Renal cortex interstitium (tissue), 15 donors: Measurements from ENCODE around the gene CYP3A5. TPM values are rescaled to one million over a fixed set of nuclear protein-coding genes. Genes with fewer than 3 reads are reported as not detected.
A peak's percentile ranks its signal among the peaks of the same experiment; 100 is the strongest.
"Not testable (repeated sequence)": the region's sequence is repeated elsewhere in the genome, so short reads cannot be mapped to it uniquely, and the experiment has no call there.

ENCODE experiments used
- DNase-seq, 11 donors: peaks; one replicate each; pipeline ENCODE4 v3.0.0-alpha.2; 2013; ENCODE audit warnings: low read depth in 9 of 11, low spot score in 4 of 11; ENCODE audit errors: extremely low read depth in 1 of 11
- long read RNA-seq, 16 experiments: transcript quantifications; one replicate each; lab custom pipeline, GENCODE V29; 2026
- polyA plus RNA-seq, 3 donors: library from polyadenylated mRNA; unstranded; fragments of 120-200 nt; gene quantifications; one replicate each; pipeline ENCODE4 v1.2.1, GENCODE V29; 2013; ENCODE audit not compliant: insufficient read length in 3 of 3

Gene CYP3A5
- polyA plus RNA-seq, result 1 to 10 TPM; 1.6 to 2.5 (median 2.1) TPM
- long read RNA-seq, donor 1, result 0 reads
- long read RNA-seq, donor 2, result 0 reads
- long read RNA-seq, donor 3, result 0 reads
- long read RNA-seq, donor 4, partial matches to known transcripts, result 0 of 1 reads
- long read RNA-seq, donor 4, other reads (novel, unspliced or antisense), result 0 of 1 reads
- long read RNA-seq, donor 5, result 0 reads
- long read RNA-seq, donor 6, result 0 reads
- long read RNA-seq, donor 7, result 0 reads
- long read RNA-seq, donor 8, result 0 reads
- long read RNA-seq, donor 9, result 0 reads
- long read RNA-seq, donor 10, result 0 reads
- long read RNA-seq, donor 11, result 0 reads
- long read RNA-seq, donor 12, partial matches to known transcripts, result 0 of 1 reads
- long read RNA-seq, donor 12, other reads (novel, unspliced or antisense), result 0 of 1 reads
- long read RNA-seq, donor 13, result 0 reads
- long read RNA-seq, donor 14, result 0 reads
- long read RNA-seq, donor 15, result 0 reads
- long read RNA-seq, donor 16, result 0 reads

- no peak for DNase-seq
Observed at GRCh38 chr7:99679400-99680191, at the start of gene CYP3A5. Gene CYP3A5, minus strand, starts transcription at chr7:99679996. Its CDS starts 100 bp downstream, at chr7:99679896.

DNA sequence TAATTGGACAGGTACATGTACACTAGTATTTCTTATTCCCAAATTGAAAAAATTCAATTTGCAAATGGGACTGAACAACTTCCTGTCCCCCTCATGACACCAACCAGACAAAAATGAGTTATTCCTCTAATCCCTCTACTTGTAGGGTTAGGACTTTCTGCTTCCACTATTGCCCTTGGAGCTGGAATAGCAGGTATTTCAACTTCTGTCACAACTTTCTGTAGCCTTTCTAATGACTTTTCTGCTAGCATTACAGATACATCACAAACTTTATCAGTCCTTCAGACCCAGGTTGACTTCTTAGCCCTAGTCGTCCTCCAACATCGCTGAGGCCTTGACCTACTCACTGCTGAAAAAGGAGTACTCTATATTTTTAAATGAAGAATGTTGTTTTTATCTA, 48.8 kb upstream of the CYP3A5 start:
- no peak for DNase-seq

DNA sequence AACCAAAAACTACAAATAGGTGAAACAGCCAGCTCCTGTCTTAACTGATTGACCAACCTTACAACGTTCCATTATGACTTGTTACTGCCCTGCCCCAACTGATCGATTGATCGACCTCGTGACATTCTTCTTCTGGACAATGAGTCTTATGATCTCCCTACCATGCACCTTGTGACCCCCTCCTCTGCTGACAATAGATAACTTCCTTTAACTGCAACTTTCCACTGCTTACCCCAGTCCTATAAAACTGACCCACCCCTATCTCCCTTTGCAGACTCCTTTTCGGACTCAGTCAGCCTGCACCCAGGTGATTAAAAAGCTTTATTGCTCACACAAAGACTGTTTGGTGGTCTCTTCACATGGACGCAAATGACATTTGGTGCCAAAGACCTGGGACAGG, 43.4 kb upstream of the CYP3A5 start:
- DNase-seq, result not testable (repeated sequence)

GRCh38 chr7:99720800-99721595, 41.2 kb upstream of the CYP3A5 start:
- DNase-seq, result no peak

GRCh38 chr7:99719996-99720769, 40.4 kb upstream of the CYP3A5 start:
- DNase-seq, result no peak

DNA sequence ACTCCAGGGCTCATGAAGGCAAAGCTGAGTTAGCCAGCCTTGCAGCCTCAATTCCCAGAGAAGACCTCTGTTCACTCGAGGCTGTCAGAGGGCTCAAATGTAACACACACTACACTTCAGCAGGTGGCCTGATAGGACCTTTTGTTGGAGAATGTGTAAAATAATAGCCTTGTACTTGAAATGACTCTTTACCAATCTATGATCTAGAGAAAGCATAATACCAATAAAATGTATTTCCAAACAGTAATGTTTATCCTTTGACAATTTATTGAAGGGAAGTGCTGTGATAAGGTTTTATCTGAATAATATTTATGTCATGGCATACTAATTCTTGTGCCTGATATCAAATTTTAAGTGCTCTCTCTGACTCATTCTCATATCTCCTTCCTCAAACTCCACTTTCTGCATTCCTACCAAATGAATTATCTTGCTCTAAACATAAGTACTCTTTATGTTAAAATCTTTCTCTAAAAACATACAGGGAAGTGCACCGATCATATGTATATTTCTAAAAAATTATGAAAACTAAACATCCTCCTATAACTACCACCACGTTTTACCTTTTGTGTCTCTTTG, 34.3 kb upstream of the CYP3A5 start:
- no peak for DNase-seq

DNA sequence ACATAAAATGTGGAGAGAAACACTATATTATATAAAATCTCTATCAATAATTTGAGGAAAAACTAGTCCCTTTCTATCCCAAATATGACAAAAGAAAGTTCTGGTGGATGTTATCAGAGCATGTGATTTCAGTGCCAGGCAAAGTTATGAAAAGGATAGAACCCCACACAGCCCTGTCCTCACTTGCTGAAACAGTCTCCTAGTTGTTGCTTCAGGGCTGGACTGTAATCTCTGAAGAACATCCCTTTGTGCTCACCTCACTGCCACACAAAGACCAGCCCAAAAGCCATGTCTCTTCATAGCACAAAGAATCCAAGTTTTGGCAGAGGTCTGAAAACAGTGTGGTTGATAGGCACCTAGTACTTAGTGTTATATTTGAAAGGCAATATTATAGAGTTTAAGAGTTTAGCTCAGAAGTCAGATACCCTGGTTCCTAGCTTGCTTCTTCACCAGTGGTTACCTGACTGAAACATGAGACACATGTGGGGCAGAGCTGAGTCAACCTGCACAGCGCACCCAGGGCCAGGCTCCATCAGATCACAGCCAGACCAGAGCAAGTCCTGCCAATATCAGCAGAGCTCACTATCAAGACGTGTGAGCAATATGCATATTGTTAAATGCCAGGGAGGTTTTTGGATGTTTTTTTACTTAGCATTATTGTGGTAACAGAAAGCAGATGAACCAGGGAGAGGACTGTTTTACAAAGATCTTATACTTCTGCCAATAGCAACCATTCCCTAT, 30.2 kb upstream of the CYP3A5 start:
- no peak for DNase-seq

GRCh38 chr7:99709260-99709659, 29.5 kb upstream of the CYP3A5 start:
- no peak for DNase-seq

GRCh38 chr7:99707096-99707495, 27.3 kb upstream of the CYP3A5 start:
- no peak for DNase-seq

GRCh38 chr7:99699946-99700345, 20.1 kb upstream of the CYP3A5 start:
- DNase-seq, result no peak

DNA sequence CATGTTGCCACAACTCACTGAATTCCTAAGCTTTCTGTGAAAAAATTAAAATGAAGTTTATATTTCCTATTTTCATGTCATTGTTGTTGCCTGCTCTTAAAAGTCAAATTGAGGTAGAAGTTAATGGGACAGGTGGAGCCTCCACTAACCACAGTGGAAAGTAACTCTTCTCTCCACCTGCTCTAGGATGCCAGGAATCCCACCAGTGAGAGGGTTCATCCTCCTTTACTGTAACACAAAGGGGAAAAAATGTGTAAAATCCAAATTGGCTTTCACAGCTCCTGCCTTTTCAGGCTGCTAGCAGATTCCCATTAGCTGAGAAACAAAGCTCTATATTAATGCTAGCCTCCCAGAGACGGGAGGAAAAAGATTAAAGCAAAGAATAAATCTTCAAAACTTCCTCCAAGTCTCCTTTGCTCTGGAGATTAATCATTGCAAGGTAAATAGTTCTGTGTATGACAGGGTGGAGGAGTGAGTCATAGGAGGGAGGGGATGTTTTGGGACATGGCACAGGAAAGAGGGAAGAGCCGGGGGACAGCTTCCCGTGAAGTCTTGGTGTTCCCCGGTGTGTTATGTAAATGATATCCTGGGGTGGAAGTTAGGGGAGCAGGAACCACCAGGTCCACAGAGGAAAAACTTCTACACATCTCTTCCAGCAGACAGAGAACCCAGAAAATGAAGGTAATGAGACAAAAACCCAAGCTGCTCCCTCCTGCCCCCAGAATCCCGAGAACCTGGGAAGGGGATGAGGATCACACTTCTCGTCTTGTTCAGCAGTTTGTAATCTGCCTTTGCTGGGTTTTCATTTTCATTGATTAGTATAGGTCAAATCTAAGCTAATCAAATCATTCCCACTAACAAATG, 19.3 kb upstream of the CYP3A5 start:
- not testable (repeated sequence) for DNase-seq

GRCh38 chr7:99694912-99695304, 15.1 kb upstream of the CYP3A5 start:
- no peak for DNase-seq

DNA sequence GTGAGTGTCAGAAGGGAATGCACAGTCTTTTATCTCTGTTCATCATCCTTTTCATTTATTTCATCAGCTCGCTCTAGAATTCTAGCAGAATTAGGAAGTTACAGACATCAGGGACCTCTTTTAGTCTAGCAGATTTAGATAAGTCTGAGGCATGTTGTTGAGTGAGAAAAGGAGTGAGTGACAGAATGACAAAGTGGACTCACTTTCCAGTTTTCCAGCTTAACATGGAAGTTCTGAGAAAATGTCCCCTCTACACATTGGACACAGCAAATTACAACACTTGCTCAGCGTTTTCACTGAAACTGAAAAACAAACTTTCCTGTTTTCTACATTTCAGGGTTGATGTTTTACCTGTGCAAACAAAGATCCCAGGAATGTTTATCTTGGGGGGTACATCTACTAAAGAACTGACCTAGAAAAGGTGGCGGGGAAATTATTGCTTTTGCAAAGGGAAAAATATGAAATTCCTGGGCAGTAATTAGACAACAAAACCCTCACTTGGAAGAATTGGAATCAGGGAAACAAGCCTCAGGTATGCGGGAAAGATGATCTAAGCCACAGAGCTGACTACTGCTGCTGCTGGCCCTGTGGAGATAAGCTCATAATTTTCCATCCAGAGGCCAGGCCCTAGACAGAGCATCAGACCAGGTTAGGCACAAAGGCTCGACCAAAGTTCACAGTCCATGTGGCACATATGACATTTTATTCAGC, 14.6 kb upstream of the CYP3A5 start:
- no peak for DNase-seq

GRCh38 chr7:99693427-99694200, 13.8 kb upstream of the CYP3A5 start:
- DNase-seq, result peak in 2 of 11 donors; percentile 2 to 11

DNA sequence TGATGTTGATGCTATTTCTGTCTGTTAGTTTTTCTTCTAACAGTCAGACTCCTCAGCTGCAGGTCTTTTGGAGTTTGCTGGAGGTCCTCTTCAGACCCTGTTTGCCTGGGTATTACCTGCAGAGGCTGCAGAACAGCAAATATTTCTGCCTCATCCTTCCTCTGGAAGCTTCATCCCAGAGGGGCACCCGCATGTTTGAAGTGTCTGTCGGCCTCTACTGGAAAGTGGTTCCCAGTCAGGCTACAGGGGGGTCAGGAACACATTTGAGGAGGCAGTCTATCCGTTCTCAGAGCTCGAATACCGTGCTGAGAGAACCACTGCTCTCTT, 13.3 kb upstream of the CYP3A5 start:
- no peak for DNase-seq

DNA sequence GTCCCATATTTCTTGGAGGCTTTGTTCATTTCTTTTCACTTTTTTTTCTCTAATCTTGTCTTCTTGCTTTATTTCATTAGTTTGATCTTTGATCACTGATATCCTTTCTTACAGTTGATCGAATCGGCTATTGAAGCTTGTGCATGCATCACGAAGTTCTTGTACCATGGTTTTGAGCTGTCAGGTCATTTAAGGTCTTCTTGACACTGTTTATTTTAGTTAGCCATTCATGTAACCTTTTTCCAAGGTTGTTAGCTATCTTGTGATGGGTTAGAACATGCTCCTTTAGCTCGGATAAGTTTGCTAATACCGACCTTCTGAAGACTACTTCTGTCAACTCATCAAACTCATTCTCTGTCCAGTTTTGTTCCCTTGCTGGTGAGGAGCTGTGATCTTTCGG, 12.8 kb upstream of the CYP3A5 start:
- not testable (repeated sequence) for DNase-seq
